ENCODE results near the gene SERPINI1.

- TF ChIP-seq POLR2A (IDR thresholded peaks at IDR 0.05) (no peak), CTCF (IDR thresholded peaks at IDR 0.05) (no peak), POLR2AphosphoS5 (IDR thresholded peaks at IDR 0.05) (no peak)
Measured at GRCh38 chr3:167813169-167814123, 77.9 kb downstream of the SERPINI1 start.
